Myocyte (in vitro differentiated cells): Measurements from ENCODE around the gene ORC1. TPM values are rescaled to one million over a fixed set of nuclear protein-coding genes. Genes with fewer than 3 reads are reported as not detected.
"Not testable (repeated sequence)": the region's sequence is repeated elsewhere in the genome, so short reads cannot be mapped to it uniquely, and the experiment has no call there.

Experiments used
- DNase-seq: peaks from one replicate; pipeline ENCODE4 v3.0.0-alpha.2; 2012; ENCODE audit warnings: low read depth
- total RNA-seq: library from RNA; depleted of rRNA; stranded (reverse); fragments of >200 nt; gene quantifications from 2 replicates; pipeline ENCODE4 v1.2.3, GENCODE V29; 2014

The ORC1 gene
- total RNA-seq, 1 donor from 2014 or later = 0.11 TPM

DNA sequence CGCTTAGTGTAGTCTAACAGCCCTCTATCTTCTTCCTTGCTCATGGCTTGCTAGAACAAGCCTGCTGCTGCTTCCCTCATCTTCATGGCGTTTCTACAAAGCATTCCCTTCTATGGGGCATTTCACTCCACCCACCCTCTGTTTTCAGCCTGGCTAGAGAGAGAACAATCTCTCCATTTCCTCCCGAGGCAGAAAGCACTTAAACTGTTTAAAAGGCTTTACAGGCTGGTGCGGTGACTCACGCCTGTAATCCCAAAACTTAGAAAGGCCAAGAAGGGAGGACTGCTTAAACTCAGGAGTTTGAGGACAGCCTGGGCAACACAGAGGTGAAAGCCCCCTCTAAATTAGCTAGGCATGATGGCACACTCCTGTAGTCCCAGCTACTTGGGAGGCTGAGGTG lies 17.8 kb downstream of the ORC1 start:
- DNase-seq = no peak

DNA sequence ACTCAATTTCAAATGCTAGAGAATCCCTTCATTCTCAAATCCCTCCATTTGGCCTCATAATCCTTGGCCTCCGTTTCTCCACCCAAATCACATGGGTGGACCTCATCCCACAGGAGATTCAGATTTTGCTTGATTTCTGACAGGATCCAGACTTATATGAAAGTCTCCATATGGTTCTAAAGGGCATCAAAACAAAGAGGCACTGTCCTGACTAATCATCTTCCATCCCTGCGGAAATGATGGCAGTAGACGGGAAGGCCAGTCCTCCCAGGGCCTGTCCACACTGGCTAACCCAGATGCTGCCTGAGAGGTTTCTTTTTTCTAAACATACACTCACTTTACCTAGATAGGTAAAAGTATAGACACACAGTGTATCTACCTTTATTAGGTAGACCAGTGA lies 18.8 kb downstream of the ORC1 start:
- DNase-seq = no peak

DNA sequence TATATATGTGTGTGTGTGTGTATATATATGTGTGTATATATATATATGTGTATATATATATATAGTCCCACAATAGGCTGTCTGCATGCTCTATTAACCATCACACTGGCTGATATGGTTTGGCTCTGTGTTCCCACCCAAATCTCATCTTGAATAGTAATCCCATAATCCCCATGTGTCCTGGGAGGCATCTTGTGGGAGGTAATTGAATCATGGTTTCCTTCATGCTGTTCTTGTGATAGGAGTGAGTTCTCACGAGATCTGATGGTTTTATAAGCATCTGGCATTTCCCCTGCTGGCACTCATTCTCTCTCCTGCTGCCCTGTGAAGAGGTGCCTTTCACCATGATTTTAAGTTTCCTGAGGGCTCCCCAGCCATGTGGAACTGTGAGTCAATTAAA lies 34.4 kb downstream of the ORC1 start:
- DNase-seq = not testable (repeated sequence)

DNA sequence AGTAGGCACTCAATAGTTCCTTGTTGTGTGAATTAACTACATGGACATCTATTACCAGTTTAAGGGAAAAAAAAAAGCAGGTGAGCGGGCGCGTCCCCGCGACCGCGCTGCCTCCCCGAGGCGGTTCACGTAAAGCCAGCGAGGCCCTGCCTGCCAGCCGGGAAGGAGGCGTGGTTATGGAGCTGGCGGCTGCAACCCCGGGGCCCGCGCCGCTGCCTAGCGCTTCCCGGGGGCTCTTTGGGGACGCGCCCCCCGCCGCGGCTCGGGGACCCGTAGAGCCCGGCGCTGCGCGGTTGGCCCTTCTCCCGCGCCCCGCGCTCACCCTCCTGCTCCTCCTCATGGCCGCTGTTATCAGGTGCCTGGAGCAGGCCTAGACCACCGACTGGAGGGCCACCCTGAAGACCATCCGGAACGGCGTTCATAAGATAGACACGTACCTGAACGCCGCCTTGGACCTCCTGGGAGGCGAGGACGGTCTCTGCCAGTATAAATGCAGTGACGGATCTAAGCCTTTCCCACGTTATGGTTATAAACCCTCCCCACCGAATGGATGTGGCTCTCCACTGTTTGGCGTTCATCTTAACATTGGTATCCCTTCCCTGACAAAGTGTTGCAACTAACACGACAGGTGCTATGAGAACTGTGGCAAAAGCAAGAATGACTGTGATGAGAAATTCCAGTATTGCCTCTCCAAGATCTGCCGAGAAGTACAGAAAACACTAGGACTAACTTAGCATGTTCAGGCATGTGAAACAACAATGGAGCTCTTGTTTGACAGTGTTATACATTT lies 35.6 kb downstream of the ORC1 start:
- peak; percentile 43 for DNase-seq

DNA sequence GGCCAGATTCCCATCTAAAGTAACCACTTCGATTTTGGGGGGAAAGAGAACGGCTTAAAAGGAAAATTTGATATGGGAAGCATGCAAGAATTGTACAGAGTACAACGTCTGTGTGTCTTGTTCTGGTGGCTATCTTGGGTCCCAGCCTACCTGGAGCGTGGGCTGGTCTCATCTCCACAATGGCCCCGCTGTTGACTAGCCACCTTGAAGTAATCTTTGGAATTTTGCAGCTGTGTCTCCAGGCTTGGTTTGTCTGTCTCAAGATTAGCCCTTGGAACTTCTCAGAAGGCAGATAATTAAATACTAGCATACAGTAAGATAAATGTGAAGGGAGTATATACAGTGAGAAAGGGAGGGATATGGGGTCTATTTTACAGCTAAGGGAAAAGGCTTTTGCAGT lies 37.0 kb downstream of the ORC1 start:
- DNase-seq = no peak

DNA sequence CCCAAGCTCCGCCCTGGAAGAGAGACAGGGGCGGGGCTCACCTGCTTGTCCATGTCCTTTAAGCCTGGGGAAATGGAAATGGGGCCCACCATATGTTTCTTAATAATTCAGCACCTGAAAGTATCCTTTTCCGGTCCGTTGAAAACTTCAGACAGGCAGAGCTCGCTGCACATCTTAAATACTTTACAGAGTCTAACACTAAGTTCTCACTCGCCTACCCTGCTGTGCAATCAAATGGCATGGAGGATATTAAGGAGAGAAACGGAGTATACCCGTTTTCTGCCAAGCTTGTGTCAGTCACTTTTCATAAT lies 37.8 kb downstream of the ORC1 start:
- DNase-seq = no peak

DNA sequence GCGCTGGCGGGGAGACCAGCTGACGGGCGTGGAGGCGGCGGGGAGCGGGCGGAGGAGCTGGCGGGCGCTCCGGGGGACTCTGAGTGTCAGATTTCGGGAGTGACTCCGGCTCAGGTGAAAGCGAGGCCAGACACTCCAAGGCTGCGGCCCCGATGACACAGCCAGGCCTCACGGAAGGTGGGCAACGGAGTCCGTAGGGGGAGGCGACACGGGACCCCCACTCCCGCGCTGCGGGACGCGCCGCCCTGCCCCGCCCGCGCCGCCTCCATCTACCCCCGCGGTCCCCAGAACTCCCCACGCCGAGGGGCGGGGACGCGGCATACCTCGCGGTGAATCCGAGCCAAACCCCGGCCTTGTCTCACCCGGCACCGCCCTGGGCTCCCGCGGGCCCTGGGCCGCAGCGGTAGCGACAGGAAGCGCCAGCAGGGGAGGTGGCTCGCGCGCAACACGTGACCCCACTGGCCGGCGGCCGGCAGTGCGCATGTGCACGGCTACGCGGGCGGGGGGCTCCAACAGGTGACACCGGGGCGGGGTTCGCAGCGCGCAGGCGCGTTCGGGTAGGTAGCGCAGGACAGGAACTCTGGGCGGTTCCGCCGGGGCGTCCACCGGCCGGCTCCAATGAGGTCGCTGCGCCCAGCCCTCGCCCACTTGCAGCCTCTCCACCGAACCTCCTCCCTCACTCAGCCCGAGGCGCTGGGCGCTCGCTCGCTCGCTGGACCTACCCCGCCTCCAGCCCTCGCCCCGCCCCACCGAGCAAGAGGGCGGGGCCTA lies 38.3 kb downstream of the ORC1 start, which contains the start of gene CC2D1B:
Gene CC2D1B (minus strand): TSS at position 460 of the 771 bp plus-strand sequence. CDS start 1,585 bp downstream, outside the sequence.
- DNase-seq = peak; percentile 96

DNA sequence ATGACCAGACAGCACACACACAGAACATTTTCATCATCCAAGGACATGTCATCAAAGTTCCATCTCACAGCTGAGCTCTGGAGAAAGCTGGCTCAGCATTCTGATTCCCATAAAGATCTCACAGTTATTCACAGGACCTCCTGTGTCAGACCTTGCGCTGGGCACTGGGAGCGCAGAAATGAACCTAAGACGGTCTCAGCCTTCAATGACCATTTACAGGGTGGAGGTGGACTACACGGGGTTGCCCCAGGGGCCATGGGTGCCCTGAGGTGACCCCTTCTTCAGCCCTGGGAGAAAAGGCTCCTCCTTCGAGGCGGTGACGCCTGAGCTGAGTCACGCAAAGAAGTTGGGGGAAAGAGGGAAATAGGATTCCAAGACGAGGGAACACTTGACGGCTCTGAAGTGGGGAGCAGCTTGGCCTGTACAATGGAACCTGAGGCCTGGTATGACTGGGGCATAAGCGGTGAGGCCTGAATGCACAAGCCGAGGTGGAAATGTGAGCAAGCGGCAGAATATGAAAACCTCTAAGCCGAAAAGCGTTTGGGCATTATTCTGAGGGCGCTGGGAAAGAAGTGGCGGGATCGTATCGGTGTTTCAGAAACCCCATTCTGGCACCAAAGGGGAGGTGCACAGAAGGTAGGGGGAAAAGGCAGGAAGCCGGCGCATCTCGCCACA lies 39.0 kb downstream of the ORC1 start:
- peak; percentile 79 for DNase-seq

DNA sequence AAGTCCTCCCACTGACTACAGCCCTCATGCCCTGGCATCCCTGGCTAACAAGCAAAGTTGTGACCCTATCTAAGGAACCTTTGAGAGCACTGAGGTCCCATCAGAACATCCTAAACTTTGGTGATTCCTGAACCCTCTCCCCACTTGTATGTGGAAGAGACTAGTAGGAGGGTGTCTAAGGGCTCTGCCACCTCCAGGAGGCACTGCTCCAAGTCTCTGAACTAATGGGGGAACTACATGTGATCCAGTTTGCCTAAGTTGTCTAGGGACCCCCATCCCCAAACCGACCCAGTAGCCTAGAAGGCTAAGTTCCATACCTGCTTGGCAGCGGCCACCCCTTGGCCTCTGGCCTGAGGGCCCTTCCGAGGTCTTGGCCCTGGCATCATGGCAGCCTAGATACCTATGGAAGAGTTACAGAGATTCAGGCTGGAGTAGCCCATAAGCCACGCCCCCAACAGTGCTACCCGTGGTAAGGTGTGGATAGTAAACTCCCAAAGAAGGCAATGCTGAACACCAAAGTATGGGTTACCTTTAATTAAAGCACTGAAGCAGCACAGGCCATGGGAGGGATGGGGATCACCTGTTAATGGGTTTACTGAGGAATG lies 39.9 kb downstream of the ORC1 start:
- no peak for DNase-seq

DNA sequence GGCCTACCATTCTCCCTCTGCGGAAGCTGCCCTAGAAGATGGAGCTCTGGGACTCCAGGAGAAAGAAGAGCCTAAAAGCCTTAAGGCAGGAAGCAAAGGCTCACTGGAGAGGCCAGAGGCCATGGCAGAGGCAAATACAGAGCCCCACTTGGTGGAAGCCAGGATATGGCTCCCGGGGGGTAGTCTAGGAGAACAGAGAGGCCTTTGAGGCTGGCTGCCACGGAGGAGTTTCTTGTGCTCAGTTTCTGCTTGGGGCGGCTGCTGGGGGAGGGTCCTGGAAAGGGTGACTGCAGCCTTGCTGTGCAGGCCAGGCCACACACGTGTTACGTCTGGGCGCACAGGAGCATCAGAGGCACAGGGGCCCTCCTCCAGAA lies 43.6 kb downstream of the ORC1 start:
- no peak for DNase-seq

DNA sequence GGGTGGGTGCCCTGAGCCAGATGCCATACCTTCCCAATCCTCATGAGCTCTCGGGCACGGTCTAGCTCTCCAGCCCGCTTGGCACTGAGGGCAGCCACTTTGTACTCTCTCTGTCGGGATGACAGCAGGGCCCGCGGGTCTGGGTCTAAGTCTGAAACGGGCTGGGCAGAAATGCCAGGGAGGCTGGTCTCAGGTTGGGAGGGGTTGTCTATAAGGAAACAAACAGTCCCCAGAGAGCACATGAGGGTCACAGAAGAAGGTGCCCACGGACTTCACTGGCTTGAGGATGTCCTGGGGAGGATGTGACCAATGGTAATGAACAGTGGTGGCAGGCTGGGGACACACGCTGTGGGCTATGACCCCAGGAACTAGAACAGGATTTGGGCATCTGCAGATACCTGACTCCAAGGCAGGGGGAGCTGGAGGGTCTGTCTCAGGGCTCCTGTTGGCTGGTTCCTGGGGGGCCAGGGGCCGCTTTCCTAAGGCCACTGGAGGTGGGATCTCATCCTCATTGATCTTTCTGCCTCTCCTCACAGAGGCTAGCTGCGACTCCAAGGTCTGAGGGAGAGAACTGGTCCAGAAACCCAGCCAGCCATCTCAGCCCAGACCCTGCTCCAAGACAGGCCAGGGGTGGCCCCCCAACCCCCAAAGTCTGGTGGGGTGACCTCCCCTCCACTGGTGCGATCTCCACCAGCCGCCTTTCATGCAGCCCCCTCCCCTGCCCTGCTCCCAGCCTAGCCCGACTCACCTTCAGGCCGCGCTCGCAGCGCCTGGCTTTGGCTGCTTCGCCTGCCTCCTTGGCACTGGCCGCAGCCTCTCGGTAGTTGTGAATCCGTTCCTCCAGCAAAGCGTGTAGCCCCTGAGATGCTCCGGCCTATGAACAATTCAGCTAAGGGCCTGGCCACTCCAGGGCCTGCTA lies 44.3 kb downstream of the ORC1 start:
- no peak for DNase-seq

DNA sequence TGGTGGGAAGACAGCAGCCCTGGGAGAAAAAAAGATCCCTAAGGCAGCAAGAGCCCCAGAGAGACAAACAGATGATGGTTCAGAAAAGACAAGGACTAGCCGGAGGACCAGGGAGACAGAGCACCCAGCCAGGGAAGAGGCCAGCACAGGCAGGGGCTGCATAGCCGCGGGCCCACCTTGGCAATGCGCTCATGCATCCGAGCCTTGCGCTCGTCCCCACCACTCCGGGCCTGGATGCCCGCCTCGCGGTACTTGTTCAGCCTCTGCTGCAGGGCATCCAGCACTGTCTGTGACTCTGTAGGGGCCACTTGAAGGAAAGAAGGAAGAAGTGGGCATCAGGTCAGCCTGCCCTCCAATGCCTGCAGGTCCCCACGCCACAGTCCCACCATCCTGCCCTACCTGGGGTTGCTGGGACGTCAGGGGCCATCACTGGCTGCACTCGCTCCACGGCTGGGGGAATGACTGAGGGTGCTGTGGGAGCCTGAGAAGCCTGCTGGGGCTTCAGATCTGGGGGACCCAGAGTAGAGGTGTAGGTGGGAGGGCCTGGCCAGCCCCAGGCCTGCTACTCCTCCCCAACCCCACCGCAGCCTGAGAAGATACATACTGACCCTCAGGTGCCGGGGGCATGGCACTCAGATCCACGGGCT lies 45.2 kb downstream of the ORC1 start:
- DNase-seq = no peak

DNA sequence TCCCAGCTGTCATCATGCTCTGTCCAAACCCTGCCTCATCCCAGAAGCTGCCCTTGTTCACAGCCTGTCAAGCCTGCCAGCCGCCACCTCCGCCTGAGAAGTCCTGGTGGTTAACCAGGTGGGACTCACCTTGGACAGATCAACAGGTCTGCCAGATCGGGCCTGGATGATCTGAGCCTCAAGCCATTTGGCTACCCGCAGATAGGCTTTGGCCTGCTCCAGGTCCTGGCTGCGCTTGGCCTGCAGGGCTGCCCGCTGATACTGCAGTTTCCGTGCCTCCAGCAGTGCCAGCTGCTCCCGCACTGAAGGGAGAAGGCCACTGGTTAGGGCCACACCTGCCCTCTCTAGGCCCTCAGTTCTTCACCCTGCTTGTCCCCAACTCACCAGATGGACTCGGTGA lies 46.8 kb downstream of the ORC1 start:
- no peak for DNase-seq

DNA sequence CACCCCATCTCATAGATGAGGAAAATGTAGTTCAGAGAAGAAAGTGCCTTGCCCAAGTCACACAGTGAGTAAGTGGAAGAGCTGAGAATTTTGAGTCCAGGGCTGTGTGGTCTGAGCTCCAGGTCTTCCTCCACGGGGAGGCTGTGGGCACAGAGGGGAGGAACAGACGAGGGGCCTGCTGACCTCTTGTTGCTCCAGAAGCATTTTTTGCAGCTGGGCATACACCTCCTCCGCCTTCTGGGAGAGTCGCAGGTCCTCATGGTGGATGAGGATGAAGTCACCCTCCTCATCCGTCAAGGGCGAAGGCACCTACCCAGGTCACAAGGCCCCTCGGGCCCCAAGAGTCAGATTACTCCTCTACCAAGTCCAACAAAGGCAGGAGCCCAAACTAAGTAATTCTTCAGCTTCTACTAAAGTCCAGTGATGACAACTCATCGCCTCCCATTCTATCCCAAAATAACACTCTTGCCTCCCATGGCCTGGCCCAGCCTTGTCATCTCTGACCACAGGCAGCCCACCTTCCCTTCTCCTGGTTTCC lies 47.3 kb downstream of the ORC1 start:
- no peak for DNase-seq

DNA sequence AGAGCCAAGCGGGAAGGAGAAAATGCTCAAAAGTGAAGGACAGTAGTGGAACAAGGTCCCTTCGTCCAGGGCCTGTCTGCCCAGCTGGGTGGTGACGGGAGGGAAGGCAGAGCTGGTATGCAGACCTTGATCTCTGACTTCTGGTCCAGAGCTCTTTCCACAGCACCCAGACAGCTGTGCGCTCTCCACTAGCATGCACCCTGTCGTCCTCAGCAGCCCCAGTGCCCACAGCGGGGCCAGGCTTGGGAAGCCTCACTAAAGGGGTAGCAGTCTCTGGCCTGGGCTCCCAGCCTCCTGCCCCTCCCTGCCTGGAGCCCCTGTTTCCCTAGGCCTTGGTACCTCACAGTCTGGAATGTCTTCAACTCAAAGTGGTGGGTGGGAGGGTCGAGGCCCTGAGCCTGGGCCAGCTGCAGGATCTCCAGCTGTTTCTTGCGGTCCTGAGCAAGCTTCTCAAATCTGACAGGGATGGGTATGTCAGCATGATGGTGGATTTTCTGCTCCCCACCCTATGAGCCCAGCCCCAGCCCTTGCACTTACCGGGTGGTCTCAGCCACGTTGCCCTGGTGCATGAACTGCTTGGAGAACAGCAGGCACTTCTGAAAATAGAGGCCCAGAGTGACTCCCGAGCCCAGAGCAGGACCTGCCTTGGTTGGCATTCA lies 48.2 kb downstream of the ORC1 start:
- no peak for DNase-seq

DNA sequence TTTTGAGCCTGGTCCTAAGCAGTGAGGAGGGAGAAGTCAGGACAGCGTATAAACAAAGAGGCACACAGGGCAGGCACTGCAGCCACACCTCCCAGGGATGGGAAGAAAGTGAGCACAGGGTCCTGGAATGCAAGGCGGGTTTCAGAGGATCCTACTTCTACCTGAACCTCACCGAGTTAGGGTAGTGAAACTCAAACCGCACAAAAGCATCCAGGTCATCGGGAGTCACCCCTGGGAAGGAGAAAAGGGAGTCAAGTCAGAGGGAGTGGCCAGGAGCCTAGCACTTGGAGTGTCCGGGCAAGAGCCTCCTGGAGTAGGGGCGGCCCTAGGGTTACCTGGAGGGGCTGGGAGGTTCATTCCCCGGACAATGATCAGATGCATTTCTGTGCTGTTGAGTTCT lies 48.8 kb downstream of the ORC1 start:
- DNase-seq = no peak

DNA sequence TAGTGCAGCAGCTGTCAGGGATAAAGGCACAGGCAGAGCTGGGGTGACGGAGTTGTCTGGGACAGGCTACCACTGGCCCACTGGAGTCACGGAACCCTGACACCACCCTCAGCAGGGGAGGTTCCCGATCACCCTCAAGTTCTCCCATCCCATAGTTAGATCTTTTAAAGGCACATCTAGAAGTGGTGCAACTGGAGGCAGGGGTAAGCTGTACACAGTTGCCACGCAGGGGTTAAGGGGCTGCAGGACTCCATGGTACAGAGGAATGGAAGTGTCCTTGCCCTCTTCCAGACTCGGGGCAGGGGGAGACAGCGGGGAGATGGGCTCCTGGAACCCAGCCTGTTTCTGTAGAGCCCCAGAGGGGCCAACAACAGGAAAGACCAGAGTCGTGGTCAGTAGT lies 51.5 kb downstream of the ORC1 start:
- DNase-seq = no peak

DNA sequence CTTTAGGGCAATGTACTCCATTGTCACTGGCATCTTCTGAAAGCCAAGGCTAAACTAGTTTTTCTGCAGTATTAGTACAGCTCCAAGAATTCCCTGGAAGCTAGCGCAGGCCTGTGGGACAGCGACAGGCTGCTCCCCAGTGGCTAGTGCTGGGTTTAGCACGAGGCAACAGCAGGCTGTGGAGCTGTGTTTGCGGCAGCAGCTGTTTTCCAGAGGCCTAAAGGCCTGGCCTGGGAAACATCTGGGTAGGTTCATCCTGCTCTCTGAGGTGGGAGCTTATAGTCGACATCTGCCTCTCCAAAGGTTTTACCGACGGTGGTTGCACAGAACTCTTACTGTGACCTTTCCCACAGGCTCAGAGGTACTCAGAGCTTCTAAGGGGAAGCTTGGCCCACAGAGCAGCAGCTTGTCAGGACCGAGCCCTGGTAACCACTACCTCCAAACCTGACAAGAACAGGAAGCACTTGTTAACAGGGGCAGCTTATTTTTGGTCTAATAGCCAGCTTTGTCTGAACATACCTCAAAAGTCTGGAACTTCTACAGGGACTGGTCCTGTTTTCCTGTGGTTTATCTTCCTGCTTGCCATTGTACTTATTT lies 55.4 kb downstream of the ORC1 start:
- peak; percentile 64 for DNase-seq

DNA sequence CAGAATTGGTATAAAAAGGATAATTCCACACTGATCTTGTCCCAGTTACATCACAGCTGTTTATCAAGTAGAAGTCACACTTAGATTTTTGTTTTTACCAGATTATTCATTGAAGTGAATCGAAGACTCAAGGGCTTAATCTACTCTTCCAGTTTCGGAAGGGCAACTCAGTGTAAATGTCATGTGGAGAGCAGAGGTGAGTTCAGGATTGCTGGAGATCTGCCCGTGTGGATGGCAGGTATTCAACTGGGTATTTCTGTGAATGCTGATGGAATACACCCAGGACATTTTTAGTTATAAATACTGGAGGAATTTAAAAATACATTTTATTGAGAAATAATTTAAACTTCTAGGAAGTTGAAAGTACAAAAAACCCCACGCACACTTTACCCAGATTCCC lies 57.6 kb downstream of the ORC1 start:
- no peak for DNase-seq
